GM12878 (cell line): ENCODE measurements around the gene CAPN9.

Experiments used
- CTCF ChIP-seq, 3 experiments: IDR thresholded peaks in 2 of 3; conservative IDR thresholded peaks in 1 of 3; 2 replicates each; pipeline ENCODE4 v1.5.1; 2011; ENCODE audit warnings: low read depth in 3 of 3, low read length in 3 of 3, mild to moderate bottlenecking in 3 of 3, control low read depth in 2 of 3, moderate library complexity in 2 of 3, inconsistent platforms in 1 of 3, mixed read lengths in 1 of 3; ENCODE audit not compliant: control insufficient read depth in 2 of 3, insufficient read depth in 1 of 3; ENCODE audit errors: extremely low read depth in 1 of 3
- E2F4 ChIP-seq: IDR thresholded peaks from 2 replicates; pipeline ENCODE4 v1.6.1; 2012; ENCODE audit warnings: low read depth, low read length, improper control_type of control experiment
- EP300 ChIP-seq, 2 experiments: fragments of 150-350 bp in 1 of 2; IDR thresholded peaks; 2 replicates each; pipeline ENCODE4 v1.6.1; 2011 to 2012; ENCODE audit warnings: low read depth in 2 of 2, low read length in 2 of 2, borderline replicate concordance in 1 of 2, improper control_type of control experiment in 1 of 2, inconsistent platforms in 1 of 2; ENCODE audit not compliant: control insufficient read depth in 1 of 2
- GABPA ChIP-seq: IDR thresholded peaks from 2 replicates; pipeline ENCODE4 v1.6.1; 2014; ENCODE audit warnings: antibody characterized with exemption, low read depth, mild to moderate bottlenecking, inconsistent platforms
- MYC ChIP-seq: IDR thresholded peaks from 2 replicates; pipeline ENCODE4 v1.6.1; 2011; ENCODE audit warnings: mild to moderate bottlenecking, low read length, moderate library complexity, inconsistent platforms; ENCODE audit not compliant: insufficient read depth, insufficient replicate concordance, insufficient read length, severe bottlenecking
- NR2C2 ChIP-seq: IDR thresholded peaks from 2 replicates; pipeline ENCODE4 v1.6.1; 2011; ENCODE audit warnings: borderline replicate concordance, low read depth; ENCODE audit not compliant: control insufficient read depth, insufficient read length
- POLR2AphosphoS5 ChIP-seq: IDR thresholded peaks from 2 replicates; pipeline ENCODE4 v1.6.1; 2011; ENCODE audit warnings: mild to moderate bottlenecking, low read length, inconsistent platforms
- RAD21 ChIP-seq: IDR thresholded peaks from 2 replicates; pipeline ENCODE4 v1.6.1; 2011; ENCODE audit warnings: mild to moderate bottlenecking, low read depth, low read length, moderate library complexity; ENCODE audit not compliant: insufficient read depth
- RFX5 ChIP-seq: IDR thresholded peaks from 2 replicates; pipeline ENCODE4 v1.6.1; 2011; ENCODE audit warnings: low read depth, low read length, improper control_type of control experiment
- SUZ12 ChIP-seq: fragments of 200-600 bp; sonication (generic); IDR thresholded peaks from one replicate; pipeline ENCODE4 v1.6.1; 2018; ENCODE audit warnings: antibody characterized with exemption, mild to moderate bottlenecking; ENCODE audit not compliant: unreplicated experiment
- ZNF592 ChIP-seq: fragments of 450-650 bp; IDR thresholded peaks from 2 replicates; pipeline ENCODE4 v1.6.1; 2017; ENCODE audit warnings: mild to moderate bottlenecking, moderate library complexity

- TF ChIP-seq E2F4 (no peak), CTCF (IDR thresholded peaks at IDR 0.05 in 2 of 3, conservative IDR thresholded peaks at IDR 0.05 in 1 of 3; ENCODE audit: control insufficient read depth in 2 of 3, extremely low read depth in 1 of 3, insufficient read depth in 1 of 3, low read depth in 3 of 3, low read length in 3 of 3) (no peak), NR2C2 (no peak), POLR2AphosphoS5 (no peak), ZNF592 (no peak), SUZ12 (no peak), RAD21 (no peak), GABPA (no peak), EP300 (IDR thresholded peaks at IDR 0.05; ENCODE audit: borderline replicate concordance in 1 of 2, control insufficient read depth in 1 of 2, low read depth in 2 of 2, low read length in 2 of 2) (no peak), MYC (no peak), RFX5 (no peak)
Measured at GRCh38 chr1:230712470-230712942, 34.7 kb upstream of the CAPN9 start.
